Measurements from ENCODE around the gene CLIC1.

The CLIC1 gene

GRCh38 chr6:31736021-31736767, at the start of gene CLIC1:
TSS of gene CLIC1 (minus strand) at chr6:31736530. CDS start at chr6:31736300, 230 bp downstream.
- DNase-seq = peak; percentile 89

- DNase-seq = no peak
Measured at GRCh38 chr6:31785475-31785874, 49.1 kb upstream of the CLIC1 start.

GRCh38 chr6:31784098-31784925, 48.0 kb upstream of the CLIC1 start:
- no peak for DNase-seq

GRCh38 chr6:31782126-31782855, 46.0 kb upstream of the CLIC1 start:
- DNase-seq = no peak

GRCh38 chr6:31781244-31782125, 45.2 kb upstream of the CLIC1 start:
- DNase-seq = no peak

GRCh38 chr6:31780507-31781243, 44.3 kb upstream of the CLIC1 start:
- no peak for DNase-seq

GRCh38 chr6:31779908-31780307, 43.6 kb upstream of the CLIC1 start:
- no peak for DNase-seq

- DNase-seq = no peak
Measured at GRCh38 chr6:31778999-31779885, 42.9 kb upstream of the CLIC1 start.

- no peak for DNase-seq
Measured at GRCh38 chr6:31778193-31778592, 41.9 kb upstream of the CLIC1 start.

GRCh38 chr6:31777667-31778050, 41.3 kb upstream of the CLIC1 start:
- DNase-seq = no peak

GRCh38 chr6:31776989-31777666, 40.8 kb upstream of the CLIC1 start, which contains the start of gene VWA7:
TSS of gene VWA7 (minus strand) at chr6:31777328. CDS start at chr6:31776779, 549 bp downstream.
- DNase-seq = peak; percentile 83

GRCh38 chr6:31776485-31776988, 40.2 kb upstream of the CLIC1 start:
- no peak for DNase-seq

GRCh38 chr6:31775633-31776484, 39.5 kb upstream of the CLIC1 start:
- no peak for DNase-seq

GRCh38 chr6:31775184-31775583, 38.9 kb upstream of the CLIC1 start:
- no peak for DNase-seq

- DNase-seq = no peak
Measured at GRCh38 chr6:31771992-31772358, 35.6 kb upstream of the CLIC1 start.

GRCh38 chr6:31770860-31771259, 34.5 kb upstream of the CLIC1 start:
- no peak for DNase-seq

GRCh38 chr6:31769684-31770371, 33.5 kb upstream of the CLIC1 start:
- peak; percentile 93 for DNase-seq
